ENCODE measurements around the gene ELFN2.

ELFN2 gene

GRCh38 chr22:37425800-37426705 is 1.2 kb downstream of the ELFN2 start:
- TF ChIP-seq CTCF (IDR thresholded peaks at IDR 0.05; ENCODE audit: control extremely low read depth, extremely low read depth, low read depth, missing control alignments), result no peak
- ChIA-PET CTCF (interaction anchor here (1.1 to 1.8 kb wide), 2 partner anchors 30 to 109 kb away, joined by 3 to 4 read pairs; no protein-coding TSS in a partner anchor), POLR2A (no interaction called here)
- DNase-seq (ENCODE audit: extremely low spot score), result no peak

GRCh38 chr22:37425369-37425768 is 1.9 kb downstream of the ELFN2 start:
- no peak for TF ChIP-seq CTCF (IDR thresholded peaks at IDR 0.05; ENCODE audit: control extremely low read depth, extremely low read depth, low read depth, missing control alignments)
- ChIA-PET CTCF (interaction anchor here (1.1 to 1.8 kb wide), 2 partner anchors 31 to 108 kb away, joined by 3 to 4 read pairs; no protein-coding TSS in a partner anchor), POLR2A (no interaction called here)
- DNase-seq (ENCODE audit: extremely low spot score), result no peak

GRCh38 chr22:37423283-37423682 is 4.0 kb downstream of the ELFN2 start:
- TF ChIP-seq CTCF (IDR thresholded peaks at IDR 0.05; ENCODE audit: control extremely low read depth, extremely low read depth, low read depth, missing control alignments), result no peak
- ChIA-PET CTCF (interaction anchor here (1.6 kb wide), 1 partner anchor 106 kb away, joined by 7 read pairs; no protein-coding TSS in a partner anchor), POLR2A (no interaction called here)
- DNase-seq (ENCODE audit: extremely low spot score), result no peak

GRCh38 chr22:37421468-37421877 is 5.8 kb downstream of the ELFN2 start:
- CTCF ChIA-PET, result interaction anchor here (1.2 kb wide), 1 partner anchor 161 kb away, joined by 3 read pairs; no protein-coding TSS in a partner anchor

GRCh38 chr22:37420686-37421467 is 6.4 kb downstream of the ELFN2 start:
- no peak for TF ChIP-seq CTCF (IDR thresholded peaks at IDR 0.05; ENCODE audit: control extremely low read depth, extremely low read depth, low read depth, missing control alignments)
- ChIA-PET POLR2A (no interaction called here), CTCF (interaction anchor here (1.2 kb wide), 1 partner anchor 160 kb away, joined by 3 read pairs; no protein-coding TSS in a partner anchor)
- no peak for DNase-seq (ENCODE audit: extremely low spot score)

More at GRCh38 chr22:37421468-37421877, 5.8 kb downstream of the ELFN2 start:
- TF ChIP-seq CTCF (IDR thresholded peaks at IDR 0.05; ENCODE audit: control extremely low read depth, extremely low read depth, low read depth, missing control alignments), result no peak
- DNase-seq (ENCODE audit: extremely low spot score), result no peak
- POLR2A ChIA-PET, result no interaction called here

GRCh38 chr22:37419969-37420685 is 7.2 kb downstream of the ELFN2 start:
- DNase-seq (ENCODE audit: extremely low spot score), result no peak
- no peak for TF ChIP-seq CTCF (IDR thresholded peaks at IDR 0.05; ENCODE audit: control extremely low read depth, extremely low read depth, low read depth, missing control alignments)
- CTCF ChIA-PET, result no interaction called here
- POLR2A ChIA-PET, result no interaction called here
